HG03196 (cell line): Measurements from ENCODE around the gene C2.
"Not testable (repeated sequence)": the region's sequence is repeated elsewhere in the genome, so short reads cannot be mapped to it uniquely, and the experiment has no call there.

Experiments
- ATAC-seq: cut with Tn5 transposase; IDR thresholded peaks from one replicate; pipeline ENCODE4 v1.9.1; 2021; ENCODE audit not compliant: unreplicated experiment

Gene C2

DNA sequence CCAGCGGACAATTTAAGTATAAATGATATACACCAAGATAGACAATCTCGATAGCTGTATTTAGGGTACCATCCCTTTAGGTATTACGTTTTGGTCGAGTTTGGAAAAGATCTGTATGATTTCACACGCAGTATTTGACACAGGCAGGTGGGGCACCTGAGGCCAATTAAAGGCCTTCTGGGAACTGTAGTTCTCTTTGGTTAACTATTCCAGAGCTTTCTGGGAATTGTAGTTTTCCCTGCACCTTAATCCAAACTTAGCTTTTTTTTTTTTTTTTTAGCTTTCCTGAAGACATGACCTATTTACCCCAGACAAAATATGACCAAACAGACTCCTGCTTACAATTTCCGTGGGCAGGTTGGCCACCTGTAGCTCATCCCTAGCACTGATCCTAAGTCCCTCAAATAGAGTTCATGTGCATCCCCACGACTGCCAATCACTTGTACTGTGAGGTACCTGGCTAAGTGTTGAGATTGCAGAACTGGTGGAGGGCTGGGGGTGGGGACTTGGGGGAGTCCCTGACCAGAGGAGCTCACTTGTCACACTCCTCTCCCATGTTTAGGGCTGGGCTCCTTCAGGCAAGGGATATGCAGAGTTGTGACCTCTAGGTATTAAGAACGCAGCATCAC lies 29.0 kb upstream of the C2 start:
- no peak for ATAC-seq

DNA sequence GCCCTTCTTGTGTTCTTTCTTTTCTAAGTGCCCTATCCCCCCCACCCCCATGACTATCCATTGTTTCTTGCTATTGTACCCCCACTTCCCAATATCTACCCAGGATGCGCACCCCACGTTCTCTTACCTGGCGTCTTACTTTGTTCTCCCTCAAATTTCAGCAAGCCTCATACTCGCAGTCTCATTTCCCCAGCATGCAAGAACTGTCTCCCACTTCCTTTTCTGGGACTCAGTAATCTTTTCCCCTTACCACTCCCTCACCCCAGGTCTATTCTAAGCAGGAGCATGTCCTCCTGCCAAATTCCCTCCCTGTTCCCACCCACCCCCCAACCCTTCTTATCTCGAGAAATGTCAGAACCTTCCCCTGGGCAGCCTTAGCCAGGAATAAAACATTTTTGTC lies 28.3 kb upstream of the C2 start:
- ATAC-seq = no peak

DNA sequence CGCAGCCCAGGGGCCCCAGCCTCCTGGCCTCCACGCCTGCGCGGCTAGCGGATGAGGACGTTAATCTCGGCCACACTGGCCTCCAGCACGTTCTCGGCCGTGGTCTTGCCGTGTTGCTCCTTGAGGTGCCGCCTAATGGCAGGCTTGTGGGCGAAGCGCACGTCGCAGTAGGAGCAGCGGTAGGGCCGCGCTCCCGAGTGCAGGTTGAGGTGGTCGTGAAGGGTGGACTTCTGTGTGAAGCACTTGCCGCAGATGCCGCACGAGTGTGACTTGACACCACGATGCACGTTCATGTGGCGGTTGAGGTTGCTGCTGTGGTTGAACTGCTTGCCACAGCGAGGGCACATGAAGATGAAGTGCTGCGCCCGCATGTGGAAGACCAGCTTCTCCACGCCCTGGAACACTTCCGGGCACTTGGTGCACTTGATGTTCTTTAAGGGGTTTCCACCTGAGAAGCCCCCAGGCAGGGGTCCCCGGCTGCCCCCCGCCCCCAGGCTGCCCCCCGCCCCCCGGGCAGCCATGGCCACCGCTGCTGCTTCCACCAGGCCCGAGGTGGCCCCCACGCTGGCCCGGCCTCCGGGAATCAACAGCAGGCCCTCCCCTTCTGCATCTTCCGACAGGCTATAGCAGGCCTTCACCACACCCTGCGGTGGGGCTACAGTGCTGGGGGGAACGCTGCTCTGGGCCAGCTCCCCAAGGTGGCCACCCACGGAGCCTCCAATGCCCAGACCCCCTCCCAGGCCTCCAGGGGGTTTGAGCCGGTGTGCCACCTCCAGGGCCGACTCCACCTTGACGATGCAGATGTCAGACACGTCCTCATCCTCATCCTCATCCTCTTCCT lies 27.4 kb upstream of the C2 start:
- ATAC-seq = no peak

DNA sequence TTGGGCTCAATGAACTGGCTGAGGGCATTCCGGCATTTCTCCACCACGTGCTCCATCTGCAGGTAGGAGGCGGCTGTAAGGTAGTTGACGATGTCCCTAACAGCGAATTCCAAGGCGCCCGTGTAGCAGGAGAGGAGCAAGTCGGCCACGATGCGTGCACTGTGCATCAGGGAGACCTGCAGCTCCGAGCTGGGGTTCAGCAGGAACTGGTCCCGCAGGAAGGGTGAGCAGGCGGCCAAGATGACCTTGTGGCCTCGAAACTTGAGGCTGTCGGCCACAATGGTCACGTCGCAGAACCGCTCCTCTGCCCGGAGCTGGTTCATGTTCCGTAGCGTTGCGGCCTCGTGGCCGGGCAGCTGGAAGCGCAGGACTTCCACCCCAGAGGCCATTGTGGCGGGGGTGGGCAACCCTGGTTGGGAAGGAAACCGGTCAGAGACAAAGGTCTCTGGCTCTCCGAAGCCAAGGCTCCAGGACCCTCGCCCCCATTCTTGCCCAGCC lies 26.6 kb upstream of the C2 start:
- ATAC-seq = no peak

DNA sequence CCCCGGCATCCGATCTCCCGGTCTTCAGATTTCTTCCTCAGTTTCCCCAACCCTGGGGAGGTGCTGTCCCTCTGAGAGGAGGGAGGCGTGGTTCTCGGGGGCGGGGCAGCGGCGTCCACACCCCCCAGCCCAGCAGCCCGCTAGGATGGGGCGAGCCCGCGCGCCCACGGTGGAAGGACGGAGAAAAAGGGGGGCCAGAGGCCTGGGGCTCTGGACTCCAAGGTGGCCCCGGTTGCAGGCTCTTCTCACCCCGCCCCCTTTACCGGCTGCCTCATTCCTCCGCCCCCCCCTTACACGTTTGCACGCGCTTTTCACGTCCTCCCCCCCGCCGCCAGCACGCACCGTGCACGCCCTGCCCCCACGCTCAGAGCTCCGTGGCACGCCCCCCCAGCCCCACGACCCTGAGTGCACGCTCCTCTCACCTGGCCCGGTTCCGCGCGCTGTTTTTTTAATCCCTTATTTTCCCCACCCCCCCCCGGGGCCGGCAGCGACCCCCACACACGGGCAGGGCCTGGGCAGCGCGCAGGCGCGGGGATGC lies 26.0 kb upstream of the C2 start:
- no peak for ATAC-seq

DNA sequence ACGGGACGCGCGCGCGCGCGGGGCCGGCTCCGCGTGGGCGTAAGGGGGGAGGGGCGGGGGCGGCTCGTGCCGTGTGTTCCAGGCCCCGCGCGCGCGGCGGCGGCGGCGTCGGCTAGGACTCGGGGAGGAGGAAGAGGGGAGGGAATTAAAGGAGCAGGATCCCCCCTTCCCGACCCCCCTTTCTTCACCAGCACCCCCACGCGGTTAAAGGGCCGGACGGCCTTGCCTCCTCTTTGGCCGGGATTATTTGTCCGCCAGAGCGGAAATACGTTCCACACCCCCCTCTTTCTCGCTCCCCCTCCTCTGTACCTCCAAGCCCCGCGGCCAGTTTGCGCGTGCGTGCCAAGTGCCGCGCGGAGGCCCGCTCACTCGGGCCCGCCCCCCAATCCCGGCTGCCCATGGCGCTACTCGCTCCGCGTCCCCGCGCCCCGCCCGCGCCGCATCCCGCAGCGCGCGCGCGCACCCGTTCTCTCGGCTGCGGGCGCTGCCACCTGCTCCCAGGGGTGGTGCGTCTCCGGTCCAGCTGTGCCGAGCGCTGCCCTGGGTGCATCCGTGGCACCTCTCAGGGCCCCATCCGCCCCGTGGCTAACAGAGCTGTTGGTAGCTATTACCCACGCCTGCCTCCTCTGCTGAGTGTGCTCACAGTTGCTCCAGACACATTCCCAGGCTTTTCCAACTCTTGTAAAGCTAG lies 25.4 kb upstream of the C2 start, which contains the start of gene ZBTB12:
TSS of gene ZBTB12 (minus strand) at position 134 of the 691 bp plus-strand sequence. CDS start 781 bp downstream, outside the sequence.
- ATAC-seq = no peak

DNA sequence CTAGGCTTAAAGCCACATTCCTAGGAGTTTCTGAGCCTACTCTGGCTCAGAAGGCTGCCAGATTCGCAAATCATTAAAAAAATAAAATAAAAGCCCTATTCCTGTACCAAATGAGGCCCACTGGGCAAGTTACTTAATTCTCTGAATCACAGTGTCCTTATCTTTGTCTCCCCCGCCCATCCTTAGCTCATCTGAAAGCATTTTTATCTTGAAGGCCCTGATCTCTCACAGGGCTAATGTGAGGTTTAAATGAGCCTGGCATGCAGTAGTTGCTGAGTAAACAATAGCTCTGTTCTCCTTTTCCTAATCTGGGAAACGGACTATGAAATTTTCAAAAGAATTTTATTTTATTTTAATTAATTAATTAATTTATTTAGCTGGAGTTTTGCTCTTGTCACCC lies 23.6 kb upstream of the C2 start:
- ATAC-seq = no peak

DNA sequence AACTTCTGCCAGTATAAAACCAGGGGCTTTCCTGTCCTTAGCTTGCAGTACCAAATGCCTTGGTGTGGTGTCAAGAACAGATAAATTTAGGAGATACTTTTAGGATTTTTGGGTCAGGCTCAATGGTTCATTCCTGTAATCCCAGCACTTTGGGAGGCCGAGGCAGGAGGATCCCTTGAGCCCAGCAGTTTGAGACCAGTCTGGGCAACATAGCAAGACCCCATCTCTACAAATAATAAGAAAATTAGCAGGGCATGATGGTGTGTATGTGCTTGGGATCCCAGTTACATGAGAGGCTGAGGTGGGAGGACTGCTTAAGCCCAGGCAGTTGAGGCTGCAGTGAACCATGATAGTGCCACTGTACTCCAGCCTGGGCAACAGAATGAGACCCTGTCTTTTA lies 22.5 kb upstream of the C2 start:
- no peak for ATAC-seq

DNA sequence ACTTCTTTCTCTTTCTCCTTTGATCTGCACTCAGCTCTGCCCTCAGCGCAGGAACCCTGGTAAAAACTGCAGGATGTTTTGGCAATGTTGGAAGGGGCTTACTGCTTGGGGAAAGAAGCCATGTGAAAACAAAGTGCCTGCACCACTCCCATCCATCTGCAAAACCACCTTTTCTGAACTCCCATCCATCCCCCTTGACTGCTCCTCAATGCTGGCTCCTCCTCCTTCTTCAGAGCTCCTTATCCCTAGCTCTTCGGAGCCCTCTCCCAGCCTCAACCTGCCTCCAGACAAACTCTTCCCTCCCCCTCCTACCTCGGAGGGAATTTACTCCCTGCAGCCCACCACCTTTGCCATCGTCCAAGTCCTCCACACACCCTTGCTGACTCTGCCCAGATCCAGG lies 21.4 kb upstream of the C2 start:
- no peak for ATAC-seq

DNA sequence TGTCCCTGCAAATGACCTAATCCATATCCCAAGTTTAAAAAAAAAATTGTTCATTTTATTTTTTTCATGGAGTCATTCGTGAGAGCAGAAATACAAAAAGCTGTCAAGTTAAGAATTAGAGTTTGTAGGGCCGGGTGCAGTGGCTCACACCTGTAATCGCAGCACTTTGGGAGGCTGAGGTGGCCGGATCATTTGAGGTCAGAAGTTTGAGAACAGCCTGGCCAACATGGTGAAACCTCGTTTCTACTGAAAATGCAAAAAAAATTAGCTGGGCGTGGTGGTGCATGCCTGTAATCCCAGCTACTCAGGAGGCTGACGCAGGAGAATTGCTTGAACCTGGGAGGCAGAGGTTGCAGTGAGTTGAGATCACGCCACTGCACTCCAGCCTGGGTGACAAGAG lies 20.8 kb upstream of the C2 start:
- ATAC-seq = not testable (repeated sequence)

DNA sequence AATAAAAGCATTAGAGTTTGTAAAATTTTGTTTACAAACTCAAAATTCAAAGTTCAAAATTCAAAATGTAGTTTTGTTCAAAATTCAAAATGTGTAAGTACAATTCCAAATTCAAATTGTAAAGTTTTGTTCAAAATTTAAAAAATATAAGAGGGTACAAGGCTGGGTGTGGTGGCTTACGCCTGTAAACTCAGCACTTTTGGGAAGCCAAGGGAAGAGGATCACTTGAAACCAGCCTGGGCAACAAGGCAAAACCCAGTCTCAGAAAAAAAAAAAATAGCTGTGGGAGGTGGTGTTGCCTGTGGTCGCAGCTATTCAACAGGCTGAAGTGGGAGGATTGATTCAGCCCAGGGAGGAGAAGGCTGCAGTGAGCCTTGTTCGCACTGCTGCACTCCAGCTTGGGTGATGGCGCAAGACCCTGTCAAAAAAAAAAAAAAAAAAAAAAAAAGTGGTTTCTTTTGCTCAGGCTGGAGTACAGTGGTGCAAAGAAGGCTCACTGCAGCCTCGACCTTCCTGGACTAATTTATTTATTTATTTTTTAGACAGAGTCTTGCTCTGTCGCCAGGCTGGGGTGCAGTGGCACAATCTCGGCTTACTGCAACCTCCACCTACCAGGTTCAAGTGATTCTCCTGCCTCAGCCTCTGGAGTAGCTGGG lies 20.2 kb upstream of the C2 start:
- no peak for ATAC-seq

DNA sequence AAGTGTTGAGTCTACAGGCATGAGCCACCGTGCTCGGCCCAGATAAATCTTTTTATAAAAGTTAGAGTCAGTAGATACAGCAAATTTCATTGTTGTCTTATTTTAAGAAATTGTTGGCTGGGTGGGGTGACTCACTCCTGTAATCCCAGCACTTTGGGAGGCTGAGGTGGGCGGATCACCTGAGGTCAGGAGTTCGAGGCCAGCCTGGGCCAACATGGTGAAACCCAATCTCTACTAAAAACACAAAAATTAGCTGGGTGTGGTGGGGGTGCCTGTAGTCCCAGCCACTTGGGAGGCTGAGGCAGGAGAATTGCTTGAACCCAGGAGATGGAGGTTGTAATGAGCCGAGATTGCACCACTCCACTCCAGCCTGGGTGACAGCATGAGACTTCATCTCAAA lies 19.3 kb upstream of the C2 start:
- not testable (repeated sequence) for ATAC-seq

DNA sequence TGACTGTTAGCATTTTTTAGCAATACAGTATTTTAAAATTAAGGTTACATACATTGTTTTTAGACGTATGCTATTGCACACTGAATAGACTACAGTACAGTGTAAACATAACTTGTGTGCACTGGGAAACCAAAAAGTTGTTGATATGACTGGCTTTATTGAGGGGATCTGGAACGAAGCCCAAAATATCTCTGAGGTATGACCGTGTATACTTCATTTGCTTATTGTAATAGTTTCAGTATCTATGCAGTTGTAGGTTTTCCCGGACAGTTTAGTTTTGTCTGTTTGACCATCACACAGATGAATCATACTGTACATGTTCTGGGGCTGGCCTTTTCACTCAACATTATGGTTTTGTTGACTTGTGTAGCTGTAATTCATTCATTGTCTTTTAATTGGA lies 18.7 kb upstream of the C2 start:
- ATAC-seq = peak; percentile 68

DNA sequence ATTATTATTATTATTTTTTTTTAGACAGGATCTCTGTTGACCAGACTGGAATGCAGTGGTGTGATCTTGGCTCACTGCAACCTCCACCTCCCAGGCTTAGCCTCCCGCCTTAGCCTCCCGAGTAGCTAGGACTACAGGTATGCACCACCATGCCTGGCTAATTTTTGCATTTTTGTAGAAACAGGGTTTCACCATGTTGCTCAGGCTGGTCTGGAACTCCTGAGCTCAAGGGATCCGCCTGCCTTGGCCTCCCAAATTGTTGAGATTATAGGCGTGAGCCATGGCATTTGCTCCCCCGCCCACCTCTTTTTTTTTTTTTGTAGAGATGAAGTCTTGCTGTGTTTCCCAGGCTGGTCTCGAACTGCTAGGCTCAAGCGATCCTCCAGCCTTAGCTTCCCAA lies 18.2 kb upstream of the C2 start:
- ATAC-seq = not testable (repeated sequence)

DNA sequence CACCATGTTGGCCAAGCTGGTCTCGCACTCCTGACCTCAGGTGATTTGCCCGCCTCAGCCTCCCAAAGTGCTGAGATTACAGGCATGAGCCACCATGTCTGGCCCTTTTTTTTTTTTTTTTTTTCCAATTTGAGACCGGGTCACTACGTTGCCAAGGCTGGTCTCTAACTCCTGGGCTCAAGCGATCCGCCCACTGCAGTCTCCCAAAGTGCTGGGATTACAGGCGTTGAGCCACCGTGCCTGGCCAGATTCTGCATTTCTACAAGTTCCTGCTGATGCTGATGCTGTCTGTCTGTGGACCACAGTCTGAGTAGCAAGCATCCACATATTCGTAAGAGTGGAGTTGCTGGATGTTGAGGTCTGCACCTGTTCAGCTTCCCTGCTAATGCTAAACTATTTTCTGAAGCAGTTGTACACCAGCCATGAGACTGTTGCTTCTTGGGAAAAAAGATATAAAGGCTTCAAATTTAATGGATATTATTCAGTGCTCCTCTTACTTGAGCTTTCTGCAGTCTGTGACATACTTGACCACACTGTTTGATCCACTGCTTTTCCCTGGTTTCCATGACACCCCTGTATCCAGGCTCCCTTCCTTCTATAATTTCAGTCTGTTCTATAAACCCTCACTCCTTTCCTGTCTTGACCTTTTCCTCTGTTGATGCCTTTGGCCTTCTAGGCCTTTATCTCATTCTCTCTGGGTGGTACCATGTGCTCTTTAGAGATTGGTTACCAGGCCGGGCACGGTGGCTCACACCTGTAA lies 15.5 kb upstream of the C2 start:
- no peak for ATAC-seq

DNA sequence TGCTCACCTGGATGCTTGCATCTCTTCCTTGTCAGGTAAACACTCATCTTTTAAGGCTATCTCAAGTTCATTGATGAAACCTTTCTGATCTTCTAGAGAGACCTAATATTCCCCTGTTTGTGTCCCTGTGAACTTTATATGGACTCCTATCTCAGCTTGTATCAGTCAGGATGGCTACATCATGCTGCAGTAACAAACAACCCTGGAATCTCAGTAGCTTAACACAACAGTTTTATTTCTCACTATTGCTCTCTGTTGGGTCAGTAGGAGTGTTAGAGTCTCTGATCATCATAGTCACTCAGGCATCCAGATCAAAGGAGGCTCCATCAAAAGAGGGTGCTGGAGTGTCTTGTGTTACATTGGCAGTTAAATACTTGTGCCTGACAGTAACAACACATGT lies 12.2 kb upstream of the C2 start:
- ATAC-seq = no peak

DNA sequence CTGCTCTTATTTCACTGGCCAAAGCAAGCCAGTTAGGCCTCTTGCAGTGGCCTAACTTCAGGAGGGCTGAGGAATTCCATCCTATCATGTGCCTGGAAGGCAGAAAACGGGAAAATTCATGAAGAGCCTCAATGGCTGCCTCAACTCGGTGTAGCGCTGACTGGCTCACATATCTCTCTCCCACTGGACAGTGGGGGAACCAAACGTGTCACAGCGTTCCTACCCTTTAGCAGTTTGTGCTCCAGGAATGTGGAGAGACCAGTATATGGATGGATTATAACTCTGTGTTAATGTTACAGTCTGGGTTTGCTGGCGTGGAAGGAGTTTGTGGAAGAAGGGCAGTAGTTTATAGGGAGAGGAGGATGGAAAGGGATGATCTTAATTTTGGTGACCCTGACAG lies 11.8 kb upstream of the C2 start:
- ATAC-seq = no peak

DNA sequence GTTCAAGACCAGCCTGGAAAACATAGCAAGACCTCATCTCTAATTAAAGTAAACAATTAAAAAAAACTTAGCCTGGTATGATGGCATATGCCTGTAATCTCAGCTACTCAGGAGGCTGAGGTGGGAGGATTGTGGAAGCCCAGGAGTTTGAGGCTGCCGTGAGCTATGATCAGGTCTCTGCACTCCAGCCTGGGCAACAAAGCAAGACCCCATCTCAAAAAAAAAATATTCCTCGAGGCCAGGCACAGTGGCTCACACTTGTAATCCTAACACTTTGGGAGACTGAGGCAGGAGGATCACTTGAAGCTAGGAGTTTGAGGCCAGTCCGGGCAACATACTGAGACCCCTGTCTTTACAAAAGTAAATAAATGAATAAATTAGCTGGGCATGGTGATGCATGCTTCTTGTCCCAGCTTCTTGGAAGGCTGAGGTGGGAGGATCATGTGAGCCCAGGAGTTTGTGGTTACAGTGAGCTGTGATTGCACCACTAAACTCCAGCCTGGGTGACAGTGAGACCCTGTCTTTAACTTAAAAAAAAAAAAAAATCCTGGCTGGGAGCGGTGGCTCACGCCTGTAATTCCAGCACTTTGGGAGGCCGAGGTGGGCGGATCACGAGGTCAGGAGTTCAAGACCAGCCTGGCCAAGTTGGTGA lies 9.3 kb upstream of the C2 start:
- ATAC-seq = no peak

DNA sequence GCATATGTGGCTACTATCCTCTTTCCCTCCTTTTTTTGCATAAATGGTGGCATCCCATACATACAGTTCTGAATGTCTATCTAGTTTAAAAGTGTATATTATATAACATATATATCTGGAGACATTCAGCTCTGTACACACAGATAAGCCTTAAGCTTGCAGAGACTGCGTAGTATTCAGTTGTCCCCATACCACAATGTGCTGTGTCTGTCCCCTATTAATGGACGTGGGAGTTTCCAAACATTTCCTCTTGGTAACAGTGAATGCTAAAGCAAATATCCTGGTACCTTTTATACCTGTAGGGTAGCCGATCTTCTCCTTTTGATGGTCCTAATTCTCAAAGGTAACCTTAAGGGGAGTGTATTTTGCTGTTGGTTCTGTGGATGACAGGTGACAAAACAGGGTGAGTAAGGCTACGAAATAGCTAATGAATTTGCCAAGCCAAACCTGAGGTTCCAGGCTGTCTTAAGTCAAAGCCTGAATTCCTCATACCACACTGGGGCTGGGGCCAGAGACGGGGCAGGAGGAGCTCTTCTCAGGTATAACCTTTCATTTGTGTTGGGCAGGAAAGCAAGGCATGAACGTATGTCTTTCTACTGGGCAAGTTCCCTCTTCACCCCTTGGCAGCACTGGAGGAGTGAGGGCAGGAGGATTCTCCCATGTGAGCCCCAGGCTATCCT lies 7.8 kb upstream of the C2 start:
- ATAC-seq = no peak
